ENCODE measurements around the gene EFNA2. TPM values are rescaled to one million over a fixed set of nuclear protein-coding genes. Genes with fewer than 3 reads are reported as not detected.

The EFNA2 gene
- total and polyA plus RNA-seq, 2 experiments from 2014 or later, result 2.7 to 10.3 TPM

GRCh38 chr19:1349211-1349610 lies 63.5 kb downstream of the EFNA2 start (continued):
- TF ChIP-seq ZNF462 (CRISPR knock-in tag; IDR thresholded peaks at IDR 0.05), result no peak
- no peak for TF ChIP-seq POLR2AphosphoS5 (IDR thresholded peaks at IDR 0.05; ENCODE audit: low read depth)

- H3K4me1 Mint-ChIP-seq, result peaks cover 6% of the 10 kb centered on the region
- TF ChIP-seq EZH2phosphoT487 (IDR thresholded peaks at IDR 0.05; ENCODE audit: unreplicated experiment) (no peak), ETS1 (IDR thresholded peaks at IDR 0.05) (no peak), CTCF (conservative IDR thresholded peaks at IDR 0.05; ENCODE audit: low read depth in 2 of 2) (no peak), ZNF462 (CRISPR knock-in tag; IDR thresholded peaks at IDR 0.05) (no peak), ZNF114 (CRISPR knock-in tag; IDR thresholded peaks at IDR 0.05) (no peak), STAT1 (IDR thresholded peaks at IDR 0.05; ENCODE audit: unreplicated experiment) (no peak)
These were observed 65.2 kb downstream of the EFNA2 start for GRCh38 chr19:1350867-1351266.

More at GRCh38 chr19:1350867-1351266, 65.2 kb downstream of the EFNA2 start:
- H3K4me1 ChIP-seq (ENCODE audit: insufficient read depth), result peaks cover 3% of the 10 kb centered on the region
- H3K27me3 Mint-ChIP-seq (ENCODE audit: insufficient read depth, low read depth, poor library complexity), result peaks cover 9% of the 10 kb centered on the region
- H3K4me3 Mint-ChIP-seq, result no peak overlapping the region; the same call in 2 of the 3 replicates
- ATAC-seq (no peak), DNase-seq (ENCODE audit: low spot score) (no peak)
- H2AFZ ChIP-seq, result no peak overlapping the region
- H3F3A ChIP-seq (replicated peaks; ENCODE audit: low read depth), result peaks cover 23% of the 10 kb centered on the region
- no peak overlapping the region for H3K27ac ChIP-seq (ENCODE audit: low read depth)
- peaks cover 2% of the 10 kb centered on the region; the same call in 2 of the 3 replicates for H3K9me3 Mint-ChIP-seq
- no peak overlapping the region for H3K4me2 ChIP-seq
- H3K36me3 ChIP-seq (ENCODE audit: insufficient read depth), result no peaks in the 10 kb centered on the region
- no peaks in the 10 kb centered on the region; the same call in 2 of the 3 replicates for H3K36me3 Mint-ChIP-seq (ENCODE audit: low read depth)
- peaks cover 3% of the 10 kb centered on the region; the same call in 1 of the 2 replicates for H4K20me1 ChIP-seq (replicated peaks; ENCODE audit: insufficient read depth)
- H3K27ac Mint-ChIP-seq, result no peak overlapping the region
- no peaks in the 10 kb centered on the region for H3K9me2 ChIP-seq (ENCODE audit: insufficient read depth)
- H3K4me3 ChIP-seq, result no peak overlapping the region
- no peaks in the 10 kb centered on the region for H3K27me3 ChIP-seq (ENCODE audit: insufficient read depth)
- H3K79me2 ChIP-seq (replicated peaks; ENCODE audit: insufficient read depth), result peaks cover 4% of the 10 kb centered on the region

Data from GM23338 (cell line).